ENCODE data around the gene GDPD1. TPM values are rescaled to one million over a fixed set of nuclear protein-coding genes. Genes with fewer than 3 reads are reported as not detected.

GDPD1 gene
- total and polyA plus RNA-seq, 2 experiments from 2014 or later, result 2.0 to 9.9 TPM

- peaks cover 3% of the 10 kb centered on the region for H3K36me3 ChIP-seq
- no peaks in the 10 kb centered on the region for H3K27me3 ChIP-seq
- no peak for DNase-seq (ENCODE audit: low read depth in 1 of 2, low spot score in 1 of 2)
- no peak overlapping the region for H3K27ac ChIP-seq
- H3K4me1 ChIP-seq (ENCODE audit: low read depth), result no peaks in the 10 kb centered on the region
- TF ChIP-seq, protein P1, sequence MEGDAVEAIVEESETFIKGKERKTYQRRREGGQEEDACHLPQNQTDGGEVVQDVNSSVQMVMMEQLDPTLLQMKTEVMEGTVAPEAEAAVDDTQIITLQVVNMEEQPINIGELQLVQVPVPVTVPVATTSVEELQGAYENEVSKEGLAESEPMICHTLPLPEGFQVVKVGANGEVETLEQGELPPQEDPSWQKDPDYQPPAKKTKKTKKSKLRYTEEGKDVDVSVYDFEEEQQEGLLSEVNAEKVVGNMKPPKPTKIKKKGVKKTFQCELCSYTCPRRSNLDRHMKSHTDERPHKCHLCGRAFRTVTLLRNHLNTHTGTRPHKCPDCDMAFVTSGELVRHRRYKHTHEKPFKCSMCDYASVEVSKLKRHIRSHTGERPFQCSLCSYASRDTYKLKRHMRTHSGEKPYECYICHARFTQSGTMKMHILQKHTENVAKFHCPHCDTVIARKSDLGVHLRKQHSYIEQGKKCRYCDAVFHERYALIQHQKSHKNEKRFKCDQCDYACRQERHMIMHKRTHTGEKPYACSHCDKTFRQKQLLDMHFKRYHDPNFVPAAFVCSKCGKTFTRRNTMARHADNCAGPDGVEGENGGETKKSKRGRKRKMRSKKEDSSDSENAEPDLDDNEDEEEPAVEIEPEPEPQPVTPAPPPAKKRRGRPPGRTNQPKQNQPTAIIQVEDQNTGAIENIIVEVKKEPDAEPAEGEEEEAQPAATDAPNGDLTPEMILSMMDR (IDR thresholded peaks at IDR 0.05; ENCODE audit: low read depth, low read length), result no peak
- no peaks in the 10 kb centered on the region for H3K9me3 ChIP-seq (ENCODE audit: low read depth)
- no peak overlapping the region for H3K4me3 ChIP-seq
Observed at GRCh38 chr17:59180626-59181025, 39.7 kb upstream of the GDPD1 start.

DNA sequence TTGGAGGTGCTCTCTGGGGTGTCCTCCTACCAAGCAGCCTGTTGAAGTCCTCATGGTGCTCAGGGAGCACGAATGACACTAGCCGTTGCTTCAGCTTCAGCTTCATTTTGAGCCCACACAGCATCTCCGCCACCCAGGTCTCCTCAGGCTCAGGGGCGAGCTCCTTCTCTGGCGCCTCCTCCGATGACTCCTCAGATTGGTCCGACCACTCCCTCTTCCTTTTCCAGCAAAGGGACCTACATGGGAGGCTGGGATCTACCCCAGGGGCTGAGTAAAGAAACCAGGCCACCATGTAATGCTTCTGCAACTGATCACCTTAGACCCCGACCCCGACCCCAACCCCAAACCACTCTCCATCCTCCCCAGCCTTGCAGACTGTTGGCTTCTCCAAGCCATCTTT, 38.8 kb upstream of the GDPD1 start:
- TF ChIP-seq, protein P1 (IDR thresholded peaks at IDR 0.05; ENCODE audit: low read depth, low read length), result no peak
- no peaks in the 10 kb centered on the region for H3K9me3 ChIP-seq (ENCODE audit: low read depth)
- DNase-seq (ENCODE audit: low read depth in 1 of 2, low spot score in 1 of 2), result no peak
- no peaks in the 10 kb centered on the region for H3K4me1 ChIP-seq (ENCODE audit: low read depth)
- H3K36me3 ChIP-seq, result peaks cover 4% of the 10 kb centered on the region
- no peaks in the 10 kb centered on the region for H3K27me3 ChIP-seq
- no peak overlapping the region for H3K27ac ChIP-seq
- no peak overlapping the region for H3K4me3 ChIP-seq

- no peak overlapping the region for H3K27ac ChIP-seq
- H3K27me3 ChIP-seq, result no peaks in the 10 kb centered on the region
- DNase-seq (ENCODE audit: low read depth in 1 of 2, low spot score in 1 of 2), result no peak
- H3K4me1 ChIP-seq (ENCODE audit: low read depth), result no peaks in the 10 kb centered on the region
- H3K36me3 ChIP-seq, result peaks cover 6% of the 10 kb centered on the region
- H3K4me3 ChIP-seq, result no peak overlapping the region
- no peaks in the 10 kb centered on the region for H3K9me3 ChIP-seq (ENCODE audit: low read depth)
- TF ChIP-seq, protein P1 (IDR thresholded peaks at IDR 0.05; ENCODE audit: low read depth, low read length), result no peak
Observed at GRCh38 chr17:59185997-59186396, 34.3 kb upstream of the GDPD1 start.

DNA sequence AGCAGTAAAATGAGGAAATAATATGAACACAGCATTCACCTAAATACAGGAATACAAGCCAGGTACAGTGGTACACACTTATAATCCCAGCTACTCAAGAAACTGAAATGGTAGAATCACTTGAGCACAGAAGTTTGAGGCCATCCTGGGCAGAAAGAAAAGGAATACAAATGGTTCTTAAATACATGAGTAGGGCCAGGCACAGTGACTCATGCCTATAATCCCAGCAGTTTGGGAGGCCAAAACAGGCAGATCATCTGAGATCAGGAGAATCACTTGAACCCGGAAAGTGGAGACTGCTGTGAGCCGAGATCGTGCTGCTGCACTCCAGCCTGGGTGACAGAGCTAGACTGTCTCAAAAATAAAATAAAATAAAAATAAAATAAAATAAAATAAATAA, 33.5 kb upstream of the GDPD1 start:
- no peak for DNase-seq (ENCODE audit: low read depth in 1 of 2, low spot score in 1 of 2)
- Histone ChIP-seq H3K9me3 (ENCODE audit: low read depth) (no peaks in the 10 kb centered on the region), H3K27ac (no peak overlapping the region), H3K27me3 (no peaks in the 10 kb centered on the region), H3K36me3 (peaks cover 6% of the 10 kb centered on the region), H3K4me3 (no peak overlapping the region), H3K4me1 (ENCODE audit: low read depth) (no peaks in the 10 kb centered on the region)
- TF ChIP-seq, protein P1 (IDR thresholded peaks at IDR 0.05; ENCODE audit: low read depth, low read length), result no peak

- TF ChIP-seq, protein P1 (IDR thresholded peaks at IDR 0.05; ENCODE audit: low read depth, low read length), result no peak
Observed at GRCh38 chr17:59190806-59191205, 29.5 kb upstream of the GDPD1 start.

More at GRCh38 chr17:59190806-59191205, 29.5 kb upstream of the GDPD1 start:
- H3K27me3 ChIP-seq, result no peaks in the 10 kb centered on the region
- H3K9me3 ChIP-seq (ENCODE audit: low read depth), result no peaks in the 10 kb centered on the region
- H3K27ac ChIP-seq, result no peak overlapping the region
- H3K4me3 ChIP-seq, result no peak overlapping the region
- H3K36me3 ChIP-seq, result peaks cover 3% of the 10 kb centered on the region
- H3K4me1 ChIP-seq (ENCODE audit: low read depth), result no peaks in the 10 kb centered on the region
- no peak for DNase-seq (ENCODE audit: low read depth in 1 of 2, low spot score in 1 of 2)

All from cardiac muscle cell (in vitro differentiated cells and primary cell).